HG03025 (cell line): ENCODE measurements around the gene SPON2.

ENCODE experiments used
- ATAC-seq: cut with Tn5 transposase; IDR thresholded peaks from one replicate; pipeline ENCODE4 v1.9.1; 2021; ENCODE audit warnings: mild to moderate bottlenecking, moderate library complexity; ENCODE audit not compliant: unreplicated experiment, low FRiP score

Gene SPON2

DNA sequence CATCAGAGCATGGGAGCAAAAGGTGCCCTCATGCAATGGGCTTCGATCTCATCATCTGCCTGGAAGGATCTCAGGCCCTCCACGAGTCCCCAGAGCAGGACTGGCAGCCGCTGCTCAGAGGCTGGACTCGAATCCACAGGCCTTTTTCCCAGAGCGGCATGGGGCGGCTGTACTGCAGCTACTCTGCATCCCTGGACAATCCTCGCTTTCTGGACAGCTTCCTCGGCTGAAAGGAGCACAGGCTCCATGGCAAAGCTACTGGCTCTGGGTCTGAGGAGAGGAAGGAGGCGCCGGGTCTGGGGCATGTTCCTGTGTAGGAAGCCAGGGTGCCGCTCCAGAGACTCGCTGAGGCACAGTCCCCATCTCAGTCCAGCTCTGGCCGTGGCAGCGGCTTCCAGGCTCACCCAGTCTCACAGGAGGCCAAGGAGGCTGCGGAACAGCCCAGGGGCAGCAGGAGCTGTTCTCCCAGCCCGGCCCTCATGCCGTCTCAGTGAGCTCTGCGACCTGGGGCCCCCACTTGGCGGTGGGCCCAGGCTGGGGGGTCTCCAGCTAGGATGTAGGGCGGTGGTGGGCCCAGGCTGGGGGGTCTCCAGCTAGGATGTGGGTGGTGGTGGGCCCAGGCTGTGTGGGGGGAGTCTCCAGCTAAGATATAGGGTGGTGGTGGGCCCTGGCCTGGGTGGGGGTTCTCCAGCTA lies 2.7 kb upstream of the SPON2 start:
- no peak for ATAC-seq

DNA sequence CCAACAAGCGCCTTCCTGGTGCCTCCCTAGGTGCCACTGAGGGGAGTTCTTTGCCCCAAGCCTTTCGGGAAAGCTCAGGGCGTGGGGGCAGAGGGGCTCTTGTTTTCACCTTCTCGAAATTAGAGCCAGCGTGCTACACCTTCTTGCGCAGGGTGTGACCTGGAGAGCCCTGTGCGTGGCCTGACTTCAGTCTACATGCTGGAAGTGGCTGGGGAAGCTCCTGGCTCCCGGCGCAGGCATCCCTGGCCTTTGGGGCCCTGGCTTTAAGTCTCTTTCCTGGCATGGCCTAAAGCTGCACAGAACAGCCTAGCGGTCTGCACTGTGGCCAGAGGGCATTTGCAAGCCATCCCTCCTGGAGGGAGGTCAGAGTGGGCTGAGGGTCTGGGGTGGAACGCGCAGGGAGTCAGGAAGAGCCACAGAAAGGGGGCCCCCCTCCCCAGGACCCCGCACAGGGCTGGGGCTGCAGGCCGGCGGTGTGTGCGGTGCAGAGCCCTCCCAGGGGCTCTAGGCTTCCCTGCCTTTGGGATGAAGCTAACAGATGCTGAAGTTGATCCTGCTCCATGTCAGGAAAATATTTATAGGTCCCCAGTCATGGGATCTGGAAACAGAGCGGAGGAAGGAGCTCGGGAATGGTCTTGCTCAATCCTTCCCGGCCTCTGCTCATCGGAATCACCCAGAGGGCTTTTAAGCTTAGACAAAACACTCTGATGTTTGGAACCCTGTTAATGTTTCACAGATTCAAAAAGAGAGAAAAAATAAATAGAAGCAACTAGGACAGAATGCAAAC lies 781 bp upstream of the SPON2 start:
- ATAC-seq: no peak

DNA sequence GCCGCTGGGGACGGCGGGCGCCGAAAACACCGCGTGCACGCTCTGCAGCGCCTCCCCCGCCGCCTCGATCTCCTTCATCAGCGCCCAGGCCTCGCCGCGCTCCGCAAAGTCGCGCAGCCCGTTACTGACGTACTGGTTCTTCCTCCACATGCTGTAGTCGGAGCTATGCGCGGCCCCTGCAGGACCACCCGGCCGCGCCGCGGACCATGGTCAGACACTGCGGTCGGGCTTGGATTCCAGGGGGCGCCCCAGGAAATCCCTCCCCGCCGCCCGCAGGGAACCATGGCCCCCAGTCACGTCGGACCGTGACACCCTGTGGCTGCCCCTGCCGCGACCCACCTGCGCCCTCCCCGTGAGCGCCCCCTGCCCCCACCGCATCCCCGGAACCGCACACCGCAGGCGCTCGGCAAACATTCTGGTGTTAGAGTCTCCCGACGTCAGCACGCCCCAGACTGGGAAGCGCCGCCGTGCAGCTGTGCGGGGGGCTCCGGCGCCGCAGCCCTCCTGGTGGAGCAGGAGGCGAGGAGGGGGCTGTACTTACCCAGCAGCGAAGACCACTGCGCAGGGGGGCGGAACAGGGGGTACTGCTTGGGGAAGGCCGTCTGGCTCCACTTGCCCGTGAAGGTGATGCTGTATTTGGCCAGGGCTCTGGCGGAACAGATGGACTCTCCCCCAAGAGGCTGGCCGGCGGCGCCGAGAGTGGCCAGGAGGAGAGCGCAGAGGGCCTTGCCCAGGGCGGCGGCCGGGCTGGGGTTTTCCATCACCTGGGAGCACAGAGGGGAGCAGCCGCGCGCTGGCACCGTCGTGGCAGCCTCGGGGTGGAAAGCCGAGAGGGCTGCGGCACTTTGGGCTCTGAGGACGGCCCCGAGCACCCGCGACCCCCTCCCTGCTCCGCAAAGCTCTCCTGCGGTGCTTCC lies 814 bp downstream of the SPON2 start:
- ATAC-seq: no peak

DNA sequence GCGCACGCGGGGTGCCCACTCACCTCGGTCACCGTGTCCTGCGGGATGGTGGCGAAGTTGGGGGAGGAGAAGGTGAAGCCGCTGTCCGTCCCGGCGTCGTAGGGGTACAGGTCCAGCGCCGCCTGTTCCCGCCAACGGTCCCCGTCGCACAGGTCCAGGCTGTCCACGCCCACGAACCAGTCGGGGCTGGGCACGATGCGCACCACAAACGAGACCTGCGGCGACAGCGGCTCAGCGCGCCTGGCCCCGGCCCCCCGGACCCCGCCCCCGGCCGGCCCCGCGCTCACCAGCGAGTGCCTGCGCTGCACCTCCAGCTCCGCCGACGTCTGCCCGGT lies 1.4 kb downstream of the SPON2 start:
- no peak for ATAC-seq

DNA sequence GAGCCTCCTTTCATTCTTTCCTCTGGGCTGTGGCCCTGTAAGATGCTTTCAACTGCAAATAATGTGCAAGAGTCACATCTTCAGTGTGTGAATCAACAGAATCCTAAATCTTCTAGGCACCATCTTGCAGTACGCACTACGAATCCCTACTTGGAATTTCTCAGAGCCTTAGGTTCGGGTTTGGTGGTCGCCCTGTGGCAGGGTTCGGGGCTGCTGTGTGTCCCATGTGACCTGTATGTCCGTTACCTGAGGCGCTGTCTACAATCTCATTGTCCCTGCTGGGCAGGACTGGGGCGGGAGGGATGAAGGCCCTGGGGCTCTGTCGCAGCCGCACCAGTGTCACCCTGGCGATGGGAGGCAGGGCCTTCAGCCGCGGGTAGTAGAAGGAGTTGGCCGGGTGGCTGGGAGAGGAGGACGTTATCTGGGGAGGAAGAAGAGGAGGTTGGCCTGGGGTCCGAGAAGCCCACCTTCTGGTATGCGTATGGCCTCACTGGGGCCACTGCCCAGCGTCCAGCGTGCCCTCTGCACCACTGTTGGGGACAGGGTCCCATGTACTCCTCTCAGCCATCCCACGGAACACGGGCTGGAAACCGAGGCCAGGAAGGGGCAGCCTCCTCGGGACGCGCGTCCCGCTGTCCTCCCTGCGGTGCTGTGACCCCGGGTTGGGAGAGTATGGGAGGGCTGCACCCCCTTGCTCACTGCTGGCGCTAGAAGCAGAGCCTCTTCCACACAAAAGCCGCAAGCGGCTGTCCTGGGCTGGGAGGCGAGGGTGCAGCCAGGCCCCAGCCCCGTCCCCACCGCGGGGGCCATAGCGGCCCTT lies 2.0 kb downstream of the SPON2 start:
- no peak for ATAC-seq

DNA sequence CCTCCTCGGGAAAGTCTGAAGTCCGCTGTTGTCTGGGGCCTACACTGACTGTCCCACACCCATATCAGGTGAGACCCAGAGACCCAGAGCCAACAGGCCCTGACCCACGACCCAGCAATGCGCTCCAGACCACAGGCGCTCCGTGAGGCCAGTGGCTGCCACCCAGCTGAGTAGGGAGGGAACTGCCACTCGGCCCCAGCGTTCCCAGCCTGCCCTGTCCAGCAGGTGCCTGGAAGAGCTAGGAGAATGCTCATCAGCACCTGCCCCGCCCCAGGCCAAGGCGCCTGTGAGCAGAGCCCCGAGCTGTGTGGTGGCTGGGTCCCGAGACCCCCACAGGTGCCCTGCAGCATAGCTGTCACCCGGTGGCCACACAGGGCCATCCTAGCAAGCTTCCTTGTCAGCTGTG lies 2.7 kb downstream of the SPON2 start:
- no peak for ATAC-seq

DNA sequence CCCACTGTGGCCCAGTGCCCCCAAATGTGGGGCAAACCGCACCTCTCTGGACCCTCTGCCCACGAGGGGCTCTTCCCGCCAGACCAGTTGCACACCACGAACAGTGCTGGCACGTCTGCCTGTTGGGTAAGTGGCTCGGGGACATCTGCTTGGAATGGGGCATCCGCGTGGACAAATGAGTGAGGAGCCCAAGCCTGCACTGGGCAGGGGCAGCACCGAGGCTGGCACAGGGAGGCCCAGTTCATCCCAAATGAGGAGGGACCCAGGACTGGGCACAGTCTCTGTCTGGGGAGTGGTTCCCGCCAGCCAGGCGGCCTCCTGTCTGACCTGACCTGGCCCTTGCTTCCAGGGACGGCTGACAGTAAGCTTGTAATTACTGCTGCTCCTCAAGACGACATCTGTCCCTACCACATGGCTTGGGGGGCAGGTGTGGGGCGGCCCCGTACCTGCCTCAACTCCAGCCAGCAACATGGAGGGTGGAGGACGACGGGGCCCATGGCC lies 3.2 kb downstream of the SPON2 start:
- no peak for ATAC-seq

DNA sequence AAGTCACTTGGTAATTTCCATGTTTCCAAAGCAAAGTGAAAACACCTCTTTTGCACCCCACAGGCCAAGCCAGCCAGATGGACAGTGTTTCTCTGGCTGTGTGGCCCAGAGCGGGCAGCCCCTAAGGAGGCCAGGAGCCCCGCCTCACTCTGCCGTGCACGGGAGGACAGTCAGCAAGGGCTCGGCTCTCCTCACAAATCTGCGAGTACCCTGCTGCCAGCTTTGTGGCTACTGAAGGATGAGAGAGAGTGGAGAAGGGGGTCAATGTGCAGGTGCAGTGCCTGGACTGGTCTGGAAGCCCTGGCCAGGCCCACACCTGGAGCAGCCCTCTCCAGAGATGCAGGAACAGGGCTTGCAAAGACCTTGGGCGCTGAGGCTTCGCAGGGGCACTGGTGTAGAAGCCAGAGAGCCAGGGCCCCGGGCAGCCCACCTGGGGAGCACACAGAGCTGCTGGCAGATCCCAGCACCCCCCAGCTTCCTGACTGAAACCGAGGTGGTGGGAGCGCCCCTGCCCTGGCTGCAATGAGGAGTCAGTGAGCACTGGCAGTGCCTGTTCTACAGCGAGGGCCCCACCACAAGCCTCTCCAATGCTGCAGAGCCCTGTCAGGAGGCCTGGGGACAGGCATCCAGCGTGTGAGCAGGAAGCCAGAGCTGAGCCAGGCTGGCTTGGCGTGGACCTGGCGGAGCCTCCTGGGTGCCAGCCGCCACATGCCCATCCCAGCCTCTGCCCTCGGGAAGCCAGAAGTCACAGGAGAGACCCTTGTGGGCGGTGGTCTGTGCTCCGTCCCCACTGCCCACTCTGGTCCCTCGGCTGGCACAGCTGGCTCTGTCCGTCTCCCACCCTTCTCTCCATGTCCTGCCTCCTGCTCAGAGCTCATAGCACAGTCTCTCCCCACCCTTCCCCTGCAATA lies 3.9 kb downstream of the SPON2 start:
- ATAC-seq: no peak

DNA sequence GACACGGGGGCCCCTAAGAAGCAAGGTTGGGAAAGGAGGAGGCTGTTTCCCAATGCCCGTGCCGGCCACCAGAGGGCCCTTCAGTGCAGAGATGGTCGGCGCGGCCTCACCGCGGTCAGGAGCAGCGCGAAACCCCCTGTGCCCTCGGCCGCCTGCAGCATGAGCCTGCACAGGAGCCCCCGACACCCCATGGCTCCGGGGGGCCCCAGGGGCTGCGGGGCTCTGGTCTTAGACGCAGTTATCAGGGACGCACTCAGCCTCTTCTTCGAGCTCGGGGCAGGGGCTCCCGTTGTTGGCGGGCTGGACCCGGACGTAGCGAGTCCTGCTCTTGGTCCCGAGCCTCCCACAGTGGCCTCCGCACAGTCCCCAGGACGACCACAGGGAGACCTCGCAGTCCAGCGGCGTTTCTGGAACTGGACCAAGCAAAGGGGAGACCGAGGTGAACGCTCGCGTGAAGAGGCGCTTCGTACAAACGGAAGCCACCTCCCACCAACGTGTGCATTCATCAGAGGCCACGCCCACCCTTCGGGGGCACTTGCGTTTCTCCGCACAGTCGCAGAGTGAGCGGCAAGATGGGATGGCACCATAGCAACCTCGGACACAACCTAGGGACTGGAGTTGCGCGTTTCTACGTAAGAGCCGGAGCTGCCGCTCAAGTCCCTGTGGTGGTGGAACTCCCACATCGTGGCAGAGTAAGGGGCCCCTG lies 5.0 kb downstream of the SPON2 start:
- ATAC-seq: peak; percentile 79

DNA sequence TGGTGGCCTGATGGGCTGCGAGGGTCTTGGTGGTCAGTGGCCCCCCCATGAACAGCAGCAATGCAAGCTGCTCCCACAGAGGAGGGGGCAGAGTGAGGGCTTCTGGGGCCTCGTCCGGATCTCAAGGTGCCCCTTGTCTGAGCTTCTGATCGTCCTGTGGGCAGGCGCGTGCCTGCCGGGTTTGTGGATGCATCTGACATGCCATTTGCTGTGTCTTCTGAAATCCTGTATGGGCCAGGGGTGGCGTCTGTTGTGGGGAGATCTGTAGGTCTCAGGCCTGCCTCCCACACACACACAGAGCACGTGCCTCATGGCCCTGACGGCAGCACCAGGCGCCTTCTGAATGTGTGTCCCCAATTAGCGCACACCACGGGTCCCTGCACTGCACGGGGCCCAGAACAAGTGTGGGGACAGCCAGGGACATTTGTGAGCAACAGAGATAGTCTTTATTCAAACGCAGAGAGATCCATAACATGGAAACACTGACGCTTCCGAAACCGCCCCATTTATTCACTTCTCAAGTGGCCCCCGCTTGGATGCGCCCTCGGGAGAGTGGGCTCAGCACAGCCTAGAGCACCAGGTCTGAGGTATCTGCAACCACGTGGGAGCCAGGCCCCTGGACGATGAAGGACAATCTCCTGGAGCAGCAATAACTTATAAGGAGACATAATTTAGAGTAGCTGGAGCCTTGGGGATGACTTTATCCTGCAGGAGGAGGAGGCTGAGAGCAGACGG lies 5.7 kb downstream of the SPON2 start:
- ATAC-seq: no peak

DNA sequence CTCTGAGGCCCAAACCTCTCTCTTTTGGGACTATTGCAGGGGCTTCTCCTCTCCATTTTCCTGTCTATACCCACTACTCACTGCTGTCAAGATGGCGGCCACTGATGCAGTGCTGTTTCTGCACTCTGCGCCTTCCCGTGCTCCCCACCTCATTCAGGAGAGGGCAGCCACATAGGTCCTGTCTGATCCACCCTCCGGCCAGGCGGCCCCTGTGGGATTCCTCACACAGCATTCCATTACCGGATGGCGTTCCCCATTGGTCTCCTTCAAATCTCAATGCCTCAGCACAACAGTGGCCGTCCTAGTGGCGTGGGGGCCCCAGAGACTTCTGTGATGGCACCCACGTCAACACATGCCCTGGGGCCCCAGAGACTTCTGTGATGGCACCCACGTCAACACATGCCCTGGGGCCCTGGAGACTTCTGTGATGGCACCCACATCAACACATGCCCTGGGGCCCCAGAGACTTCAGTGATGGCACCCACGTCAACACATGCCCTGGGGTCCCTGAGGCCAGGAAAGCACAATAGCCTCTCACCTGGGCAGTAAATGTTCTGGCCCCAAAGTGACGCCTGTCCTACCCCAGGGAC lies 7.3 kb downstream of the SPON2 start:
- no peak for ATAC-seq

DNA sequence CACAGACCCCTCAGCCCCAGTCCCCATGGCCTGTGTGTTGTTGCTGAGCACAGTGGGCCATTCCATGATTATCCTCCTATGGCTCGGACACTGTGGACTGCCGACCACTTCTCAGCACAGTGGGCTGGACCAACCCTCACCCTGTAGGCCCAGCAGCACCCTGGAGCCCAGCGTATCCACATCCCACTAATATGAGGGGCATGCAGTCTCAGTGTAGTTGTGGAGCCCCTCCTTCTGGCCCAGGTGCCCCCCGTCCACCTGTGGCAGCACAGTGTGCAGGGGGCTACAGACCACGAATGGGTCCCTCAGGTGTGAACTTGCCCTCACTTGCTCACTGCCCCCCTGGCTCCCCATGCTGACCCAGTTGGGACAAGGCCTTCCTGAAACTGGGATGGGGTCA lies 7.9 kb downstream of the SPON2 start:
- no peak for ATAC-seq

DNA sequence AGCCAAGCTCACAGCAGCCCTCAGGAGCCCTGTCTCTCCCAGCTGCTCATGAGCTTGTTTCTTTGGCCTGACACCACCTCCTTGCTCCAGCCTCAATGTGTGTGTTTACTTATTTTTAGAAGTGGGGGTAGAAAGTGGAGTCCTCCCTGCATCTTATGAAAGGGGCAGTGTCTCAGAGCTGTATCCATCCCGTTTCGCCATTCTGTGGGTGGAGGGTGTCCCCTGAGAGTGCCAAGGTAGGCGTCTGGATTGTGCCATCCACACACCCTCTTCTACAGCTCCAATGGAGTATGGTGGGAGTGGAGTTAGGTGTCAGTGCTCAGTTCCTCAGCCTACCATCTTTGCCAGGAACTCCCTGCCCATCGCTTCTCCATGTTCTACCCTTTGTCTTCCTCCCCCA lies 8.3 kb downstream of the SPON2 start:
- no peak for ATAC-seq

DNA sequence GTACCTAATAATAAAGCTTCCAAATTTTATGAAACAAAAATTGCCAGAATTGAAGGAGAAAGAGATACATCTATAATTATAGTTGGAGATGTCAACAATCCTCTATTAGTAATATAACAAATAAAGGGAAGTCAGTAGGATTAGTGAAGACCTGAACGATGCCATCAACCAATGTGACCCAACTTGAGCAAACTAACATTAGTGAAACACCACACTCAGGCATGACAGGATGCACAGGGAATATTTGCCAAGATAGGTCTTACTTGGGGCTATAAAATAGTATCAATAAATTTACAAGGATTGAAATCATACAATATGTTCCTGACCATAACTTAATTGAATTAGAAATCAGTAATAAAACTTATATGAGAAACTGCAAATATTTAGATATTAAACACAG lies 12.0 kb downstream of the SPON2 start:
- no peak for ATAC-seq

DNA sequence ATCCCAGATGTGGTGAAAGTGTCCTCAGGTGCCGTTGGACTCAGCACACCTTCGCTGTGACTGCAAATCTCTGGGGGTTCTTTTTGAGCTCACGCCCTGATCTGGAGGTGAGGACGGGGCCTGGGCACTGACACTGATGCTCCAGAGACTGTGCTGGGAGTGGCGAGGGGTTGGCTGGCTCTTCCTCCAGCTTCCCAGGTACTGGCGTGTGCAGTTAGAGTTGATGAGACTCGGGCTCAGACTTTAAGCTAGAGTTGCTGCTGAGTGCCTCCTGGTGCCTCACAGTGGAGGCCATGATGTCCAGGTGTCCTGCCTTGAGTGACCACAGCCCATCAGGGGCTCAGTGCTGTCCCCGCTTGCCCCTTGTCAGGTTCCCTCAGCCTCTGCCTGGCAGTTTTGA lies 16.3 kb downstream of the SPON2 start:
- ATAC-seq: no peak

DNA sequence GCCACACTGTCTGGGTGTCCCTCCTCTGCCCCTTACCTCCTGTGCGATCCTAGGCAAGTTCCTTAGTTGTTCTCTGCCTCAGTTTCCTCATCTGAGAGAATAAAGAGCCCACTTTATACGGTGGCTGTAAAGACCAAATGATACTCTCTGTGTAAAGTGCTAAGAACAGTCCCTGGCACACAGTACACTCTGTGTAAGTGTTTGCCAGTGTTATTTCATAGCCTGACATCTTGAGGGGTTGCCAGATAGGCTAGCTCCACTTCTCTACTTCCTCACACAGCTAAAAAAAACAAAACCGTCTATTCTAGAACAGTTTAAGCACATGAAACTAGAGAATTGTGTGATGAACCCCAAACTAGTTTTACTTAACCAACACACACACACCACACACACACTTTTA lies 17.1 kb downstream of the SPON2 start:
- ATAC-seq: no peak

DNA sequence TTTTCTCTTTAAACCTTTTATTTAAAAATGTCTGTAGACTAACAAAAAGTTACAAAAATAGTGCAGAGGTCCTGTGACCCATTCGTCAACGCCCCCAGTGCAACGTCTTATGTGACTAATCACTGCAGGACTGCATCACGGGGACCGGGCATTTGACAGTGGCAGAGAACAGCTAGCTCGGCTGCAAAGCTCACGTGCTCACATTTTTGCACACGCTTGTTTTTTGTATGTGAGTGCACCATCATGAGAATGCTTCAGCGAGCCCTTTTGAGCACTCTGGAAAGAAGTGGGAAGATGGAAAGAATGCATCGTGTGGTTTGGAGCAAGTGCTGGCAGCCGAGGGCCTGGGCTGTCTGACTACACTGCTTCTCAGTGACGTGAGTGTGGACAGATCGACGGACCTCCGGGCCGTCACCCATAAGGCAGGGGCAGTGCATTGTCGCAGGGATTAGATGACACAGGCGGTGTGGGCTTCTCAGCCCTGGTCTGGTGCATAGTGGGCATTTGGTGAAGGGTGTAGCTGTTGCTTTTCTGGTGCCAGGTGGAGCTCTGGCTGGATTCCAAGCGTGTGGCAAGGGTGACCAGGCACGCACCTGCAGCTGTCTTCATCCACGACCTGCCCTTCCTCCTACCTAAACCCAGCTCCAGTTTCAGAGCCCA lies 17.7 kb downstream of the SPON2 start:
- ATAC-seq: no peak
